Epidermal melanocyte (primary cell): ENCODE results near the gene VIP.
"Not testable (repeated sequence)": the region's sequence is repeated elsewhere in the genome, so short reads cannot be mapped to it uniquely, and the experiment has no call there.

ENCODE experiments used
- DNase-seq: peaks from one replicate; pipeline ENCODE4 v3.0.0; 2011; ENCODE audit warnings: low spot score; ENCODE audit not compliant: insufficient read length

VIP gene

GRCh38 chr6:152750694-152751093 is at the start of gene VIP:
Gene VIP (plus strand): TSS chr6:152750797. CDS start chr6:152752178, 1,381 bp downstream.
- no peak for DNase-seq

GRCh38 chr6:152701081-152701862 is 49.3 kb upstream of the VIP start:
- DNase-seq, result no peak

- no peak for DNase-seq
These were observed 48.7 kb upstream of the VIP start for GRCh38 chr6:152701863-152702401.

DNA sequence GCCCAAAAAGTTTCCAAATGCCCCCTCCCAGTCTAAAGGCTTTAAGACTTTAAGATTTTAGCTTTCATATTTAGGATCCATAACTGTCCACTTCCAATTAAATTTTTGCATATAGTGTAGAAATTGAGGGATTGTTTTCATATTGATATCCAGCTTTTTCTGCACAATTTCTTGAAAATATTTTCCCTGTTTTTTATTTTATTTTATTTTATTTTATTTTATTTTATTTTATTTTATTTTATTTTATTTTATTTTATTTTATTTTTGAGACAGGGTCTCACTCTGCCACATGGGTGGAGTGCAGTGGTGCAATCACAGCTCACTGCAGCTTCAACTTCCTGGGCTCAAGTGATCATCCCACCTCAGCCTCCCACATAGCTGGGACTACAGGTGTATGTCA is 46.8 kb upstream of the VIP start:
- not testable (repeated sequence) for DNase-seq

GRCh38 chr6:152705327-152705726 is 45.3 kb upstream of the VIP start:
- no peak for DNase-seq

- no peak for DNase-seq
These were observed 34.3 kb upstream of the VIP start for GRCh38 chr6:152716322-152716721.

- no peak for DNase-seq
These were observed 29.6 kb upstream of the VIP start for GRCh38 chr6:152720974-152721373.

- DNase-seq, result no peak
These were observed 28.6 kb upstream of the VIP start for GRCh38 chr6:152721956-152722355.

DNA sequence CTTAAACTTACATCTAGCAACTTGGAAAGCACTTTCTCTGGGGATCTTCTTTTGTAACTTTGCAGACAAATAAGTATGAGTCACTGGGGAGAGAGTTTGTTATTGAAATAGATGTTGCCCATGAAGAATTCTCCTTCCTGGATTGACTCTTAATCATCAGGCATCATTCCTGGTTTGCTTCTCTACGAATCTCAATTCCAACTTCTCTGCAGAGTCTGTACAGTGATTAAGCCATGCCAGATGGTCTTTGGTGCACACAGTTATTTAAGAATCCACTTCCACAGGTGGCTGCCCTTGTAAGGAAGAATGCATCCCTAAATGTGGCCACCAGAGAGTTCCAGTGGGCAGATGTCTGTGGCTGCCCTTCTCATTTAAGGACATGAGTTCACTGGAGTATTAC is 27.2 kb upstream of the VIP start:
- no peak for DNase-seq

GRCh38 chr6:152726313-152726712 is 24.3 kb upstream of the VIP start:
- DNase-seq, result no peak

DNA sequence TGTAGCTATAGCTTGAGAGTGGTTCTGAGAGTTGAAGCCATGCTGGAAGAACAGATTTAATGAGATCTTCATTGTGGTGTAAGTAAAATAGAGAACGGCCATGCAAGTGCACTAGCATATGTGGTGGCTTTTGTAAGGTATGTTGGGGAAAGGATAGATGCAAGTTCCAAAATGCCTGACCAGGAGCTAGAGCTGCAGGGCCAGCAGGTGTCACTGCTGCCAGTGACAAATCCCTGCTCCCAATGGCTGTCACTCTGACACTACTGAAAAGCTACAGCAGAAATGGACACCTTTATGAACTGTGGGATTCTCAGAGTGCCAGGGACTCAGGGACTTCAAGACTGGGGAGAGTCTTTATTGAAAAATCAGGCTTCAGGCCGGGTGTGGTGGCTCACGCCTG is 23.1 kb upstream of the VIP start:
- DNase-seq, result no peak

GRCh38 chr6:152734630-152735029 is 16.0 kb upstream of the VIP start:
- no peak for DNase-seq

DNA sequence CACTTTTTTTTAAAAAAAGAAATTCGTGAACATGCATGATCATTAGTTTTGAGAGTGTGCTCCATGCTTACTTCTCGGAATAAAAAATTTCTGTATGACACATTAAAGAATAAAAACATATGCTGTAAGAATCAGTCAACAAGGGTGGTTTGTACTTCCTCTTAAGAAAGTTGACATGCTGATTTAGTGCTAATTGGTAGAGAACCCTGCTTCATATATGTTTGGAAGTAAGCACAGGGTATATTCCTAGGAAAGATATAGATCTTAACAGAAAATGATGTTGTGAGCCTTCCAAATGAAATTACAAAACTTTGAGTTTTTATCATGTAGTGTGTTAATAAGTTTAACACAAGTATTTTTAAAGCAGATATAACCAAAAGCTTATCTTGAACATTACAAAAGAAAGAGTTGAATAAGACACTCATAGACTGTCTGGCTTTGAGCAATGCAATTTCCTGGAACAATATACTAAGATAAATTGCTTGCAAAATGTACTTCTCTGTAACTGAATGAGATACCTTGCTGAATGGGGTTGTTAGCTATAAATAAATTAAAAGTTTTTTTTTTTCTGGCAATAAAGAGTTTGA is 13.8 kb upstream of the VIP start:
- no peak for DNase-seq

GRCh38 chr6:152745509-152746171 is 5.0 kb upstream of the VIP start:
- no peak for DNase-seq

DNA sequence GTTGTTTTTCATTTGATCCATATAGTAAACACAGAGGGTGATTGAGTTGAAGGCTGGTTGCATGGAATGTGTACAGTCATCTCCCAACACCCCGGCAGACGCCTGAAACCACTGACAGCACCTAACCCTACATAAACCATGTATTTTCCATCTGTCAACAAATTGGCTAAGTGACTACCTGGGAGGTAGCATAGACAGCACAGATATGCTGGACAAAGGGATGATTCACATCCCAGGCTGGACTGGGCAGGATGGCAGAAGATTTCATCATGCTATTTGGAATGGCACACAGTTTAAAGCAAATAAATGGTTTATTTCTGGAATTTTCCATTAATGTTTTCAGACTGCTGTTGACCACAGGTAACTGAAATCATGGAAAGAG is 4.4 kb upstream of the VIP start:
- no peak for DNase-seq

DNA sequence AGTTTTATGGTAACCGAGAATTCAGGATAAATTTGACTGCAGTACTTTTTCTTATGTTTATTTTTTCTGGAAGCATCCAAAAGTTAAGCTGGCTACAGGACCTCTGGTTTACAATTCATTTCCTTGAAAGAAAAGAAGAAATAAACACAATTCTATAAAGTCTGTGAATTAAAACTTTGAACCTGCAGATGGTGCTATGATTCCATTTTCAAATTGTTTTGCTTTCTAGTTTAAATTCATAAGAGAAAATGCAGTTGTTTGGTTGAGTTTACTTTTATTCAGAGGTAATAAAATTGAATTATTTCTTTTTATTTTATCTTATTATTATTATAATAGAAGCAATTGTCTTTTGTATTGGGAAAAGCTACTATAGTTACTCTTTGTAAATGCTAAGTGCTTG is 1.8 kb upstream of the VIP start:
- DNase-seq, result no peak

DNA sequence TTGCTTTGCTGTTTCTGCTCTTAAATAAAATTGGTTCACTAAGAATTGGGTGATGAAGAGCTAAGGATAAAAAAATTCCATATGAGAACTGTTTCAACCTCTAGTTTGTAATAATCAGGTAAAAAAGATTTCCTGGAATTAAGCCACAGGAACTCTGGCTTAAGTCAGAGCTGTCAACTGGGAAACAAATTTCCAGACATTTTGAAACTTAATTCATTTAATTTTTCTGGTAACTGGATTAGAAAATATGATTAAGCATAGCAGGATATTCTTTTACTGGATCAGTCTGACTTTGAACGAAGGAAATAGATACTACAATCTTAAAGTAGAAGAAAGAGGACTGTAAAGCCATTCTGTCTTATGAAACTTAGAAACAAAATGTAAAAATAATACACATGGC is 1.3 kb upstream of the VIP start:
- no peak for DNase-seq

GRCh38 chr6:152765331-152765730 is 14.7 kb downstream of the VIP start:
- no peak for DNase-seq

DNA sequence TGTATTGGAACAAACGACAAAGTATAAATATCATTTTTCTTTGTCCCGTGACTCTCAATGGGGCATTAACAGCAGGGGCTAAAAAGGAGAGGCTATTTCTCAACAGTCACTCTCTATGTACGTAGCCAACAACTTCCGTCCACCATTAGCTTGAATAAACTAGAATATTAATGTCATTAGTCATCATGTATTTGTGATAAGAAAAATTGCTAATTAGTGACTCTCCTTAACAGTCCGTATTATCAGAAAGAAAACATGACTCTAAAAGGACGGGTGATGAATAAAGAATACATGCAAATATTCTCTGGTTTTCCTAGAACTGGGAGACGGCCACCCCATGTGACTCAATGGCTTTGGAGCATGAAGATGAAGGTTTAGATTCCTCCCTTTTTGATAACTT is 18.6 kb downstream of the VIP start:
- no peak for DNase-seq

GRCh38 chr6:152769993-152770392 is 19.4 kb downstream of the VIP start:
- no peak for DNase-seq

DNA sequence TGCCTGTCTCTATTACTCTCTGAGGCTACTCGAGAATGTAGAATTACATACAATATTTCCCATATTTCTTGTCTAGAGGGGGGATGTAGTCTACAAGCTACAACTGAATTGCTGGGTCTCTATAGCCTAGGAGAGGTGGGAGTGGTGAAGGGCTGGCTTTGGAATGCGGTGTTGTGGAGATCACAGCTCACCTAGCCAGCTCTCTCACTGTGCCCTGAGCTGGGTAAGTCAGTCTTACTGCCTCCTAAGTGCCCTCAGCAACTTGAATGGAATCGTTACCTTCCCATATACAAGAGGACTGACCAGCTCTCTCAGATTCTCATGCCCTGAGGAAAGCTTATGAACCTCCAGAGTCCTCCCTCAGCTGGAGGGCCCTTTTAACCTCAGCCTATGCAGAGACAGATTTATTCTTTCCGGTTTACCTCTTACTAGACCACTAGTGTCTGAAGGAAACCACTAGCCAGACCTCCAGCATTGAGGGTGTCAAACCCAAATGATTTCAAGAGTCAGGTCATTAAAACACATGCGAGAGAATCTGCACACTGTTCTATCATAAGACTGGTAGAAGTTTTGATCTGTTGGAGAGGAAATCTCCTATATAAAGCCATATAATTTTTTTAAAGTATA is 20.6 kb downstream of the VIP start:
- DNase-seq, result no peak

GRCh38 chr6:152775428-152775827 is 24.8 kb downstream of the VIP start:
- no peak for DNase-seq
